Stimulated activated CD8-positive, alpha-beta memory T cell treated with anti-CD3 and anti-CD28 coated beads, Interleukin-12 subunit alpha, Interleukin-12 subunit beta, amount 100 ng/mL, for 4 hours (primary cell): Measurements from ENCODE around the gene COPS2.
A peak's percentile ranks its signal among the peaks of the same experiment; 100 is the strongest.
"Not testable (repeated sequence)": the region's sequence is repeated elsewhere in the genome, so short reads cannot be mapped to it uniquely, and the experiment has no call there.

Experiments
- DNase-seq: peaks from one replicate; pipeline ENCODE4 v3.0.0-alpha.2; 2020; ENCODE audit warnings: low read depth

The COPS2 gene

GRCh38 chr15:49155110-49155833 is at the start of gene COPS2:
Gene COPS2 (minus strand): TSS chr15:49155599. CDS start chr15:49155578, 21 bp downstream.
- peak; percentile 82 for DNase-seq

DNA sequence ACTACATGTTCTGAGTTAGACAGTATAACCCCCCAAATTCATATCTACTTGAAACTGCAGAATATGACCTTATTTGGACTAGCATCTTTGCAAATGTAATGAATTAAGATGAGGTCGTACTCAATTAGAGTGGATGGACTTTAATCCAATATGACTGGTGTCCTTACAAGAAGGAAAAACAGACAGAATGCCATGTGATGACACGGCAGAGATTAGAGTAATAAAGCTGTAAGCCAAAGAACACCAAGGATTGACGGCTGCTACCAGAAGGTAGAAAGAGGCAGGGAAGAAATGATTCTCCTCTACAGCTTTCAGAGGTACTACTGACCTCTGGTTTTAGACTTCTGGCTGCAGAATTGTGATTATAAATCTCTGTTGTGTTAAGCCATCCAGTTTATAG is 44.9 kb upstream of the COPS2 start:
- no peak for DNase-seq

DNA sequence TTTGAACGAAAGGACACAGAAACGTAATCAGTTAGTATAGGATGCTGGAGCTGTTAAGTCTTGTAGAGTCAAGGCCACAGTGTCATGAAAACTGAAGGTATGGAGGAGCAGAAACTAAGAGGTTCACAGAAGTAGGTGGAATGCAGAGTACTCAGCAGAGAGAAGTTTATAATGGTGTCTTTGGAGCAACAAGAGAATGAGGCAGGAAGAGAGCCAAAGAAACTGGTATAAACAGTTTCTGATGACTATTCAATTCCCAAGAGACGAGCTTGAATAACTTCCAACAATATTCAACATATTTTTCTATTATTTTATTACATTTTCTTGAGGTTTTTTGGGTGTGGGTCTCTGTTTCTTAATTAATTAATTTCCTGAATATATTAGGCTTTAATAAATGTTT is 44.3 kb upstream of the COPS2 start:
- DNase-seq: no peak

GRCh38 chr15:49196856-49197255 is 41.5 kb upstream of the COPS2 start:
- no peak for DNase-seq

- no peak for DNase-seq
These were observed 36.5 kb upstream of the COPS2 start for GRCh38 chr15:49191892-49192291.

DNA sequence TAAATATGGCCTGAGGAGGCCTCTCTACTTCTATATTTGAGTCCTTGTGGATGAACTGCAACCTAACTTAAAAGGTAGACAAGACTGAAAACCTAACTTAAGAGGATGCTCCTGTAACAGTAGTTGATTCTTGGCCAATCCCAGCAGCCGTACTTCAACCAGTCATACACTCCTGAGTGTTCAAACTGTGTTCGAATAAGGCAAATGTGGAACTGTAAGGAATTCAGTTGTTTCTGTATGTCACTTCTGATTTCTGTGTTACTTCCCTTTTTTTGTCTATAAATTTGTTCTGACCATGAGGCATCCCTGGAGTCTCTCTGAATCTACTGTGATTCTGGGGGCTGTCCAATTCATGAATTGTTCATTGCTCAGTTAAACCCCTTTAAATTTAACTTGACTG is 35.2 kb upstream of the COPS2 start:
- DNase-seq: no peak

GRCh38 chr15:49189631-49190030 is 34.2 kb upstream of the COPS2 start:
- no peak for DNase-seq

- no peak for DNase-seq
These were observed 33.5 kb upstream of the COPS2 start for GRCh38 chr15:49188933-49189332.

DNA sequence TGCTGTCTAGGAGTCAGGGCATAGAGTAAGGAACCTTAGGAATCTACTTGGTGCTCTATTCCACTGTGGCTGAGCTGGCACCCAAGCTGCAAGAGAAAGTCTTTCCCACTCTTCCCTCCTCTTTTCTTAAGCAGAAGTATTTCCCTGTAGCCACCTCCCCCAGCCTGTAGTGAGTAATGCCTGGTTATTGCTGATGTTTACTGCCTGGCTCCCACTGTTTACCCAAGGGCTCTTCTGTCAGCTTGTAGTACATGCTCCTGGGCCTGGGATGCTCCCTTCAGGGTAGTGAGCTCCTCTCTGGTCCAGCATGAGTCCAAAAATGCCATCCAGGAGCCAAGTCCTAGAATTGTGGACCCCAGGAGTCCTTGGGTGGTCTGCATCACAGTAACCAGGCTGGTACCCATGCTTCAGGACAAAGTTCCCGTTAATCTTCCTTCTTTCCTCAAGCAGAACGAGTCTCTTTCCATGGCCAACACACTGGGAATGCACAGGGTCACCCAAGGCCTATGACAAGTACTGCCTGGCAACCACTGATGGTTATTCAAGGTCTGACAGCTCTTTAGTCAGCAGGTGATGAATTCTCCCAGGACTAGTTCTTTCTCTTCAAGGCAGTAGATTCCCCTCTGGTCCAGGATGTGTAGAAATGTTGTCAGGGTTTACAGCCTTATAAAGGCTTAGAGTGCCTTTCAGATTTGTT is 32.3 kb upstream of the COPS2 start:
- no peak for DNase-seq

DNA sequence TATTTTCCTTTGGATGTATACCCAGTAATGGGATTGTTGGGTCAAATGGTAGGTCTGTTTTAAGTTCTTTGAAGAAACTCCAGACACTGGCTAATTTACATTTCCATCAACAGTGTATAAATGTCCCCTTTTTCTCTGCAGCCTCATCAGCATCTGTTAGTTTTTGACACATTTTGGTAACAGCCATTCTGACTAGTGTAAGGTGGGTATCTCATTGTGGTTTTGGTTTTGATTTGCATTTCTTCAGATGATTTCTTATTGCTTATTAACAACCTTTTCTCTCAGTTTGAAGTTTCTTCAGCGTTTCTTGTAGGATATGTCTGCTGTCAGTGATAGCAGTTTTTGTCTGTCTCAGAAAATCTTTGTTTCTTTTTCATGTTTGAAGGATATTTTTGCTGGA is 30.1 kb upstream of the COPS2 start:
- no peak for DNase-seq

DNA sequence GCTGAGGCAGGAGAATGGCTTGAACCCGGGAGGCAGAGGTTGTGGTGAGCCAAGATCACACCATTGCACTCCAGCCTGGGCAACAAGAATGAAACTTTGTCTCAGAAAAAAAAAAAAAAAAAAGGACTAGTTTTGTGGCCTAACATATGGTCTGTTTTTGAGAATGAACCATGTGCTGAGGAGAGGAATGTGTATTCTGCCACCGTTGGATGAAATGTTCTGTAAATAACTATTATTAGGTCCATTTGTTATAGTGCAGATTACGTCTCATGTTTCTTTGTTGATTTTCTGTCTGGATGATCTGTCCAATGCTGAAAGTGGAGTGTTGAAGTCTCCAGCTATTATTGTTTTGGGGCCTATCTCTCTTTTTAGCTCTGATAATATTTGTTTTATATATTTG is 28.3 kb upstream of the COPS2 start:
- DNase-seq: not testable (repeated sequence)

DNA sequence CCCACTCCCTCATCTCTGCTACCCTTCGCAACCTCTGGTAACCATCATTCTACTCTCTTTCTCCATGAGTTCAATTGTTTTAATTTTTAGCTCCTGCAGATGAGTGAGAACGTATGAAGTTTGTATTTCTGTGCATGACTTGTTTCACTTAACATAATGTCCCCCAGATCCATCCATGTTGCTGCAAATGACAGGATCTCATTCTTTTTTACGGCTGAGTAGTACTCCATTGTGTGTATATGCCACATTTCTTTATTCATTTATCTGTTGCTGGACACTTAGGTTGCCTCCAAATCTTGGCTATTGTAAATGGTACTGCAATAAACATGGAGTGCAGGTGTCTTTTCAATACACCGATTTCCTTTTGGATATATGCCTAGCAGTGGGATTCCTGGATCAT is 26.7 kb upstream of the COPS2 start:
- DNase-seq: no peak

- no peak for DNase-seq
These were observed 24.2 kb upstream of the COPS2 start for GRCh38 chr15:49179433-49180190.

- no peak for DNase-seq
These were observed 23.1 kb upstream of the COPS2 start for GRCh38 chr15:49178497-49178896.

DNA sequence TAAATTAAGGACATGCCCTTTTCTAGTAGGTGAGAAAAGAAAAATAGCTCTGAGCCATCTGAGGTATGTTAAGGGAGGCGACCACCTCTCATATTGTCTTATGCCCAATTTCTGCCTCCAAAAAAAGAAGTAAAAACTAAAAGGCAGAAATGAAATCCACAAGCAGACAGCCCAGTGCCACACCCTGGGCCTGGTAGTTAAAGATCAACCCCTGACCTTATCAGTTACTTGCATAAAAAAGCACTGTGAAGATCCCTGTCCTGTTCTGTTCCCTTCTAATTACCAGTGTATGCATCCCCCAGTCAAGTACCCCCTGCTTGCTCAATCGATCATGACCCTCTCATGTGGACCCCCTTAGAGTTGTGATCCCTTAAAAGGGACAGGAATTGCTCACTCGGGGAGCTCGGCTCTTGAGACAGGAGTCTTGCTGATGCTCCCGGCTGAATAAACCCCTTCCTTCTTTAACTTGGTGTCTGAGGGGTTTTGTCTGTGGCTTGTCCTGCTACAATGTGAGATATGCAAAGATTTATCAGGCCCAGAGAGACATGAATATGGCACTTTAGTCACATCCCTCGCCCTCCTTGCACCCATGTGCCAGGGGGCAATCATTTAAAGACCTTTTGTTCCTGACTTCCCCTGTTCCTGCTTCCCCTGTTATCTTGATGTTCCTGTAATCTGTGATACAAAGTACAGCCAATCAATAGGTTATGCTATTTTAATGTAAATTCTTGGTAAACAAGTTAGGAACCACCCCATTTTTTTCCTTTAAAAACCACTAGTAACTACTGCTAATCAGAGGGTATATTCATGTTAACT is 20.4 kb upstream of the COPS2 start:
- not testable (repeated sequence) for DNase-seq

DNA sequence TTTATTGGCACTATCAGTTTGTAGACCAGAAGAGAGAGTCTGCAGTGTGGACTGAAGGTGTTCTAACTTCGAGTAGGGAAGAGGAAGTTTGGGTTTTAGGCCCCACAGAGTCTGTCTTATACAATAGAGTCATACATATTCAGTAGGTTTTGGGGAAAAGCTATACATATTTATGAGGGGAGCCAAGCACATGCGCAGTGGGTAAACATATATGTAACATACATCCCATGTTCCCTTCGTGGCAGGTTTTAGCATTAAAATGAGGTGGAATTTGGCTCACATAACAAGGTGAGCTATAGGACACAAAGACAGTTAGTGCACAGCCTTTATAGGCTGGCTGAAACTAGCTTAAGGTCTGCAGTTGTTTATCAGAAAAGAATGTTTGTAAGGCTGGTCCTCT is 19.5 kb upstream of the COPS2 start:
- no peak for DNase-seq

- DNase-seq: no peak
These were observed 16.4 kb upstream of the COPS2 start for GRCh38 chr15:49171790-49172189.

DNA sequence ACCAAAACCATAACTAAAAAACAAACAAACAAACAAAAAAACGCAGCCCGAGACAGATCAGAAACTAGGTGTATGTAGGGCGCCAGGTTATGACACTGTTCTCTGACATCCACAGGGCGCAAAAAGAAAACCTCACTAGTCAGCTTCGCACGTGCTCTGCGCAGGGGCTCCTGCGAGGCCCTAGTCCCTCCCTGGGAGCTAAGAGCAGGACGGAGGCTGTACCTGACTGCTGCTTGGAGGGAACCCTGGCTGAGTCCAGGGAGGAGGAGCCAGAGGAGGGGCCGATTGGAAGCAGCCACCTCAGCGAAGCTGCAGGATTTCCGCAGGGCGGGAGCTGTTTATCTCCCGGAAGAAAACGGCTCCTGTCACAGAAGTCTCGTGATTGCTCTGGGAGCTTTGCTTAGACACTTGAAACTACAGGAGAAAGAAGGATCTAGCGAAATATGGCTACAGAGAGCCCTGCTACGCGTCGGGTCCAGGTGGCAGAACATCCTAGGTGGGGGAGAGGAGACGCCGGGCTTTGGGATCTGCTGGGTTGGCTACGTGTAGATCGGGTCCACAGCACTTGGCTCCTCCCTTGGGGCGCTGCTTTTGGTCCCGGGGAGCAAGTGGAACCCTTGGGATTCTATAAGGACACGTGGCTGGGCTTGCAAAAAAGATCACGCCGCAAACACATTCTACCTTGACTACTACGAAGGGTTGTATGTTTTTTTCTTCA is 14.6 kb upstream of the COPS2 start, which contains the start of gene GALK2:
Gene GALK2 (plus strand): TSS at position 368 of the 718 bp plus-strand sequence. CDS start 76 bp downstream, at position 444.
- DNase-seq: peak; percentile 52

- DNase-seq: no peak
These were observed 12.6 kb upstream of the COPS2 start for GRCh38 chr15:49168016-49168415.

DNA sequence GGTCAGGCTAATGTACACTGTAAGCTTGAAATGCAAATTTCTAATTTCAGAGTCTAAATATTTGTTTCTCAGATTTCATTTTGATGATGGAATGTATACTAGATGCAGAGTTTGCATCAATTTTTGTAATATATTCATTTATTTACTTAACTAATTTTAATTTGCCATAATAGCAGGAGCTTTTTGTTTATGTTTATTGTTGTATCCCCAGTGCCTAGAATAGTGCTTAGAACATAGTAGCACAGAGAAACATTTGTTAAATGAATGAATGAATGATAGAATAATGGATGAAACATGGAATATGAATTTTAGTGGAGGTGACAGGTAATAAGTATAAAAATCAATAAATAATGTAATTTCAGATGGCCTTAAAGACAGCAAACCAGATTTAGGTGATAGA is 9.5 kb upstream of the COPS2 start:
- no peak for DNase-seq

DNA sequence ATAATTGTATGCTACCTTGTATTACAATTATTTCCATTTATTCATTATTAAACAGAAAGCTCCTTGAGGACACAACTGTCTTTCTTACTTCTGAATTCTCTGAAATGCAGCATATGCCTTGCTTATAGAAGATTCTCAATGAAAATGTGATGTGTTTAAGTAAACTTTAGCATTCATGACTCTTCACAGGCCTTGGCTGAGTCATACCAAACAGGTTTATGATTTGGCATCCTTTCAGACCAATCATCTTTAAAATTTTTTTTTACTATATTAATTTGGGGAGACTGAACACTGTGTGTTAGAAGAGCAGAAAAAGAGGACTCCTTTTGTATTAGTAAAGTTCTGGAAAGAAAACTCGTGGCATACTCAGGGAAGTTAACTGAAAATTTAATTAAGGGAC is 8.3 kb upstream of the COPS2 start:
- no peak for DNase-seq
